ENCODE measurements around the gene DAPK1. TPM values are rescaled to one million over a fixed set of nuclear protein-coding genes. Genes with fewer than 3 reads are reported as not detected.

Gene DAPK1
- total and polyA plus RNA-seq, 11 donors = 1.0 to 52.5 (median 2.3) TPM

DNA sequence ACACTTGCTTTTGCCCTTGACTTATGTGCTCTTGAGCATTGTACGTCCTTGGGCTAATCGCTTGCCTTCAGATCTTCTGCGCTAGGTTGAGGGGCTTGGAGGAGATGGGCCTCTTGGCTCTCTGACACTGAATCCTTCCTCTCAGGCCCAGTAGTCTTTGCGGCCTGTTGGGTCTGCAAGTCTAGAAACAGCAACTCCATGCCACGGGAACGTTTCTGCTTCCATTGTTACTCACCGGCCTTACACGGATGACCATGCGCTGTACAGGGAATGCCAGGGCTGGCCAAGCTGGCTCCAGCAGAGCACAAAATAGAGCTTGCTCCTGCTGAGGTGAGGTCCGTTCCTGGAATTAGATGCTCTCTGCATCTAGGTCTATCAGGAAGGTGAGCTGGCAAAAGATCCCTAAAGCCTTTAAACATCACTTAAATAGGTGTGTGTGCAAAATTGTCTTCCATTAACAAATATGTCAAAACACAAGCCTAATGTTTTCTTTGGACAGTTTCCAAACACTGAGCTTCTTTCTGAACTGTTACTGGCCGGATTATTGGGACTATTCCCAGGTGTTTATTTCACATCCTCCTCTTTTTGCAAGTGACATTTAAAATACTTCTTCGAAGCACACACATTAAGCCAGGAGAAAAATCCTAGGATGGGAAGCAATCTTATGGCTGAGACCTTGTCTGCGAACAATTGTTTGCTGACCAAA, 29.7 kb downstream of the DAPK1 start:
- no peak for DNase-seq
- ATAC-seq = no peak
- intact Hi-C loops (cut with DNase I) = no loop called here
- peak overlapping the region in 1 of 12 donors; percentile 39 for H3K27ac ChIP-seq
- H3K36me3 ChIP-seq = no peaks in the 10 kb centered on the region
- H3K4me1 ChIP-seq = peaks cover 0 to 35% (median 0%) of the 10 kb centered on the region in 12 donors
- TF ChIP-seq POLR2A (IDR thresholded peaks at IDR 0.05) = no peak
- TF ChIP-seq, protein P1, sequence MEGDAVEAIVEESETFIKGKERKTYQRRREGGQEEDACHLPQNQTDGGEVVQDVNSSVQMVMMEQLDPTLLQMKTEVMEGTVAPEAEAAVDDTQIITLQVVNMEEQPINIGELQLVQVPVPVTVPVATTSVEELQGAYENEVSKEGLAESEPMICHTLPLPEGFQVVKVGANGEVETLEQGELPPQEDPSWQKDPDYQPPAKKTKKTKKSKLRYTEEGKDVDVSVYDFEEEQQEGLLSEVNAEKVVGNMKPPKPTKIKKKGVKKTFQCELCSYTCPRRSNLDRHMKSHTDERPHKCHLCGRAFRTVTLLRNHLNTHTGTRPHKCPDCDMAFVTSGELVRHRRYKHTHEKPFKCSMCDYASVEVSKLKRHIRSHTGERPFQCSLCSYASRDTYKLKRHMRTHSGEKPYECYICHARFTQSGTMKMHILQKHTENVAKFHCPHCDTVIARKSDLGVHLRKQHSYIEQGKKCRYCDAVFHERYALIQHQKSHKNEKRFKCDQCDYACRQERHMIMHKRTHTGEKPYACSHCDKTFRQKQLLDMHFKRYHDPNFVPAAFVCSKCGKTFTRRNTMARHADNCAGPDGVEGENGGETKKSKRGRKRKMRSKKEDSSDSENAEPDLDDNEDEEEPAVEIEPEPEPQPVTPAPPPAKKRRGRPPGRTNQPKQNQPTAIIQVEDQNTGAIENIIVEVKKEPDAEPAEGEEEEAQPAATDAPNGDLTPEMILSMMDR (IDR thresholded peaks at IDR 0.05) = no peak
- WGBS, 4 donors = 70 to 91% (median 85%) methylated on average over 13 of the region's 13 CpGs
- H3K27me3 ChIP-seq = no peaks in the 10 kb centered on the region
- H3K9me3 ChIP-seq = no peaks in the 10 kb centered on the region
- H3K4me3 ChIP-seq = no peak overlapping the region

DNA sequence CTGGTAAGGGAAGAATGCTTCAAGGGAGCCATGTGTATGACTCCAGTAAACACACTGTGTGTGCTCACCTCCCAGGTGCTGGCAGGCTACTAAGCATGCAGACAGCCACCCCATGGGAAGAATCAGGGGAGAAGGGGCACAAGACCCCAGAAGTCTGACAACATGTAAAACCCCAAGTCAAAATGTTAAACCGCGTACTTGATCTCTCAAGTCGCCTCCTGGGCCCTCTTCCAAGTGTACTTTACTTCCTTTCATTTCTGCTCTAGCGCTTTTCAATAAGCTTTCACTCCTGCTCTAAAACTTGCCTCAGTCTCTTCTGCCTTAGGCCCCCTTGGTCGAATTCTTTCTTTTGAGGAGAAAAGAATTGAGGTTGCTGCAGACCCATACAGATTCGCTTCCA, 31.3 kb downstream of the DAPK1 start:
- 86 to 94% (median 91%) methylated on average over 6 of the region's 6 CpGs for WGBS, 4 donors
- Histone ChIP-seq H3K9me3 (no peaks in the 10 kb centered on the region), H3K4me1 (peaks cover 0 to 35% (median 0%) of the 10 kb centered on the region in 12 donors), H3K36me3 (no peaks in the 10 kb centered on the region), H3K27ac (peak overlapping the region in 2 of 12 donors; percentile 36 to 84), H3K27me3 (no peaks in the 10 kb centered on the region), H3K4me3 (no peak overlapping the region)
- TF ChIP-seq, protein P1 (IDR thresholded peaks at IDR 0.05) = no peak
- no peak for TF ChIP-seq POLR2A (IDR thresholded peaks at IDR 0.05)
- DNase-seq (no peak), ATAC-seq (no peak)
- intact Hi-C loops (cut with DNase I) = no loop called here

DNA sequence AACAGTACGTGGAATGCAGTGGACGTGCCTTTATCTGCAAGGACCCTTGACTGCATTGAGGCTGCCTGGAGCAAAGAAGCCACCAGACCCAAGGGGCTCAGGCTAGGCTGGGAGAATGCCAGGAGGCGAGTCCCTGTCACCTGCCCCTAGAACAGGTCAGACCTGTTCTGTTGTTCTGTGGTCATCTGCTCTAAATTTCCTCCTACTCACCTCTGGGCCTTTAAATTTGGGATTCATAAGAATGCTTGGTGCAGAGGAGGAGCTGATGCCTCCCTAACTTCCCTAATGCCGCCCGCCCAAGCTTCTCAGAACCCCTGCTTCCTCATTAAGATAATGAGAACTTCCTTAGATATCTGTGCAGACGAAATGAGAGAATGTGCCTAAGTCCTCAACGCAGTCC, 32.0 kb downstream of the DAPK1 start:
- Histone ChIP-seq H3K4me3 (no peak overlapping the region), H3K4me1 (peaks cover 0 to 35% (median 0%) of the 10 kb centered on the region in 12 donors), H3K36me3 (no peaks in the 10 kb centered on the region), H3K27ac (peak overlapping the region in 3 of 12 donors; percentile 24 to 84 (median 34)), H3K27me3 (no peaks in the 10 kb centered on the region), H3K9me3 (no peaks in the 10 kb centered on the region)
- 70 to 77% (median 74%) methylated on average over 7 of the region's 7 CpGs for WGBS, 4 donors
- no peak for DNase-seq
- peak in 2 of 4 donors; percentile 41 to 58 for ATAC-seq
- no peak for TF ChIP-seq POLR2A (IDR thresholded peaks at IDR 0.05)
- TF ChIP-seq, protein P1 (IDR thresholded peaks at IDR 0.05) = no peak
- intact Hi-C loops (cut with DNase I) = no loop called here

DNA sequence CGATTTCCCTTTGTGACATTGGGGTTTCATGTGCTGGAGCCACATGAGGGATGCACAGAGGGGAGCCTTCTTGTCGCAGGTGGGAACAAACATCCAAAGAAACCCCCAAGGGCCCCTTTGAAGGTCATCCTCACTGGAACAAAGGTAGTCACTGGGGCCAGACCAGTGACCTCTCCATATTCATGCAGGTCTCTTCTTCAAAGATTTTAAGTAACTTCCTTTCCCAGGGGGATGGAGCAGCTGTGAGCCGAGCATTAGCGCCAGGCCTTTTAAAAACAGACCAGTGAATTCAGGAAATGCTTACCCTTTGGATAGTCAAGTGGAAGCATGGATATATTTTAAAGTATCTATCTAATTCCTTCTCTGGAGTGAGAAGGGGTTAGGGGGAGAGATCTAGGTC, 33.0 kb downstream of the DAPK1 start:
- 56 to 74% (median 70%) methylated on average over 4 of the region's 4 CpGs for WGBS, 4 donors
- H3K9me3 ChIP-seq = no peaks in the 10 kb centered on the region
- peaks cover 0 to 35% (median 0%) of the 10 kb centered on the region in 12 donors for H3K4me1 ChIP-seq

More for the DNA sequence above, 33.0 kb downstream of the DAPK1 start:
- no peak overlapping the region for H3K4me3 ChIP-seq
- no peaks in the 10 kb centered on the region for H3K27me3 ChIP-seq
- no peak for TF ChIP-seq POLR2A (IDR thresholded peaks at IDR 0.05)
- TF ChIP-seq, protein P1 (IDR thresholded peaks at IDR 0.05) = no peak
- DNase-seq = no peak
- intact Hi-C loops (cut with DNase I) = no loop called here
- no peaks in the 10 kb centered on the region for H3K36me3 ChIP-seq
- ATAC-seq = no peak
- peak overlapping the region in 2 of 12 donors; percentile 39 to 84 for H3K27ac ChIP-seq
